ENCODE measurements around the gene EFCAB11. TPM values are rescaled to one million over a fixed set of nuclear protein-coding genes. Genes with fewer than 3 reads are reported as not detected.

The EFCAB11 gene
- total RNA-seq, 1 donor from 2014 or later, result 20.8 TPM

DNA sequence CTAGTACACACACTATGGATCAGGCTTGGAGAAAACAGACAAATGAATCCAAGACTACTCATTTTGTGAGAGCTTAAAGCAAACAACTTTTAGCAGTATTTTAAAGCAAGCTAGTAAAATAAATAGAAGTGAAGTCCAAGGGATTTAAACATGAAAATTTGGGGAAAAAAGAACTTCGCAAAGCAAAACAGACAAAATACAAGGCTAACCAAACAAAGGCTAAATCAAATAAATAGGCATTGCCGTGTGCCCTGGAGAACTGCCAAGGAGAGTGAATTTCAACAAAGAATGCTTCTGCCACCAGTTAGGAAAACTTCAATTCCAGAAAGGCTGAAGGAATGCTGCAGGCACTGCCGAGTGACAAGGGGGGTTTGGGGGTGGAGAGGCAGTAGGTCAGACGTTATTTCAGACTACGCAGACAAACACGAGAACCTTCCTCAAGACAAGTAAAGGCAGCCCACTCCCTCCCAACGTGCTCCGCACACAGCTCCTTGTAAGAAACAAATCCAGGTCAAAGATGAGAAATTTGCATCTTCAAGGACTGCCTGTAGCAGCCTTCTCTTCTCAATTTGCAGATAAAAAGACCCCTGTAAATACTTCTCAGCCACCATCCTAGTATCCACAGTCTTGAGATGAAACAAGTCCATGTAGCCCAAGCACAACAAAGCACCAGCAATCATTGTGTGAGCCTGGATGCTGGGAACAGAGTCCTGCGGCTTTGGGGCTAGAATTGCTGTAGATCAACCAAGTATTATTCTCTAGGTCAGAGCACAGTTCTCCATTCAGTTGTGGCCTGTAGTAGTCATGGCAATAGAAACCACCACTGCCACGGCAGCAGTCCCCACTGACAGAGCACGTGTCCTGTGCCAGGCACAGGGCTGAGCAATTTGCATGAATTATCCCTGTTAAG is 43.3 kb downstream of the EFCAB11 start:
- peaks cover 13% of the 10 kb centered on the region for H3K4me1 Mint-ChIP-seq (ENCODE audit: low read depth)
- H3K4me3 Mint-ChIP-seq (ENCODE audit: low read depth), result no peak overlapping the region
- H3K27me3 Mint-ChIP-seq, result peaks cover 5% of the 10 kb centered on the region
- TF ChIP-seq, protein P1, sequence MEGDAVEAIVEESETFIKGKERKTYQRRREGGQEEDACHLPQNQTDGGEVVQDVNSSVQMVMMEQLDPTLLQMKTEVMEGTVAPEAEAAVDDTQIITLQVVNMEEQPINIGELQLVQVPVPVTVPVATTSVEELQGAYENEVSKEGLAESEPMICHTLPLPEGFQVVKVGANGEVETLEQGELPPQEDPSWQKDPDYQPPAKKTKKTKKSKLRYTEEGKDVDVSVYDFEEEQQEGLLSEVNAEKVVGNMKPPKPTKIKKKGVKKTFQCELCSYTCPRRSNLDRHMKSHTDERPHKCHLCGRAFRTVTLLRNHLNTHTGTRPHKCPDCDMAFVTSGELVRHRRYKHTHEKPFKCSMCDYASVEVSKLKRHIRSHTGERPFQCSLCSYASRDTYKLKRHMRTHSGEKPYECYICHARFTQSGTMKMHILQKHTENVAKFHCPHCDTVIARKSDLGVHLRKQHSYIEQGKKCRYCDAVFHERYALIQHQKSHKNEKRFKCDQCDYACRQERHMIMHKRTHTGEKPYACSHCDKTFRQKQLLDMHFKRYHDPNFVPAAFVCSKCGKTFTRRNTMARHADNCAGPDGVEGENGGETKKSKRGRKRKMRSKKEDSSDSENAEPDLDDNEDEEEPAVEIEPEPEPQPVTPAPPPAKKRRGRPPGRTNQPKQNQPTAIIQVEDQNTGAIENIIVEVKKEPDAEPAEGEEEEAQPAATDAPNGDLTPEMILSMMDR (IDR thresholded peaks at IDR 0.05; ENCODE audit: unreplicated experiment), result no peak
- peaks cover 3% of the 10 kb centered on the region for H3K36me3 Mint-ChIP-seq (ENCODE audit: insufficient read depth)
- no peak overlapping the region for H3K27ac Mint-ChIP-seq
- no peak for DNase-seq (ENCODE audit: low spot score, unreplicated experiment)
- no peaks in the 10 kb centered on the region for H3K9me3 Mint-ChIP-seq (ENCODE audit: low read depth)

DNA sequence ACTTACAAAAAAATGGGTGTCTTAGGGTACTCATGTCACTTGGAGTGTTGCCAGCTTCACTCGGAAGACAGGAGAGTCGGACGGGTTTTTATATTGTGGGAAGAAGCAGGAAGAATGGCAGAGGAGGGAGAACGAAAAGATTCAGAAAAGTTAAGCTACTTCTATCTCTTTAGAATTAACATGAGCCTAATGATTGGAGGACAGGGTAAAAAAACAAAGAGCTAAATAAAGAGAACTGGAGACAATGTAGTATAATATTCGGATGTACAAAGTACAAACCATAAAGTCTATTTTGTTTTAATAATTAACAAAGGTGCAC is 43.9 kb downstream of the EFCAB11 start:
- Mint-ChIP-seq H3K4me1 (ENCODE audit: low read depth) (peaks cover 13% of the 10 kb centered on the region), H3K4me3 (ENCODE audit: low read depth) (no peak overlapping the region), H3K36me3 (ENCODE audit: insufficient read depth) (peaks cover 3% of the 10 kb centered on the region), H3K27ac (no peak overlapping the region), H3K27me3 (peaks cover 5% of the 10 kb centered on the region), H3K9me3 (ENCODE audit: low read depth) (no peaks in the 10 kb centered on the region)
- TF ChIP-seq, protein P1 (IDR thresholded peaks at IDR 0.05; ENCODE audit: unreplicated experiment), result no peak
- DNase-seq (ENCODE audit: low spot score, unreplicated experiment), result no peak

GRCh38 chr14:89909586-89909985 is 44.9 kb downstream of the EFCAB11 start:
- TF ChIP-seq, protein P1 (IDR thresholded peaks at IDR 0.05; ENCODE audit: unreplicated experiment), result no peak
- no peak overlapping the region for H3K4me3 Mint-ChIP-seq (ENCODE audit: low read depth)
- H3K36me3 Mint-ChIP-seq (ENCODE audit: insufficient read depth), result peaks cover 3% of the 10 kb centered on the region
- DNase-seq (ENCODE audit: low spot score, unreplicated experiment), result no peak
- H3K9me3 Mint-ChIP-seq (ENCODE audit: low read depth), result no peaks in the 10 kb centered on the region
- no peak overlapping the region for H3K27ac Mint-ChIP-seq
- peaks cover 5% of the 10 kb centered on the region for H3K27me3 Mint-ChIP-seq
- H3K4me1 Mint-ChIP-seq (ENCODE audit: low read depth), result peaks cover 12% of the 10 kb centered on the region

- no peak overlapping the region for H3K27ac Mint-ChIP-seq
- peaks cover 3% of the 10 kb centered on the region for H3K36me3 Mint-ChIP-seq (ENCODE audit: insufficient read depth)
- no peak for DNase-seq (ENCODE audit: low spot score, unreplicated experiment)
- H3K27me3 Mint-ChIP-seq, result peaks cover 5% of the 10 kb centered on the region
- peaks cover 12% of the 10 kb centered on the region for H3K4me1 Mint-ChIP-seq (ENCODE audit: low read depth)
- TF ChIP-seq, protein P1 (IDR thresholded peaks at IDR 0.05; ENCODE audit: unreplicated experiment), result no peak
- H3K4me3 Mint-ChIP-seq (ENCODE audit: low read depth), result no peak overlapping the region
- no peaks in the 10 kb centered on the region for H3K9me3 Mint-ChIP-seq (ENCODE audit: low read depth)
Observed at GRCh38 chr14:89908712-89909450, 45.6 kb downstream of the EFCAB11 start.

DNA sequence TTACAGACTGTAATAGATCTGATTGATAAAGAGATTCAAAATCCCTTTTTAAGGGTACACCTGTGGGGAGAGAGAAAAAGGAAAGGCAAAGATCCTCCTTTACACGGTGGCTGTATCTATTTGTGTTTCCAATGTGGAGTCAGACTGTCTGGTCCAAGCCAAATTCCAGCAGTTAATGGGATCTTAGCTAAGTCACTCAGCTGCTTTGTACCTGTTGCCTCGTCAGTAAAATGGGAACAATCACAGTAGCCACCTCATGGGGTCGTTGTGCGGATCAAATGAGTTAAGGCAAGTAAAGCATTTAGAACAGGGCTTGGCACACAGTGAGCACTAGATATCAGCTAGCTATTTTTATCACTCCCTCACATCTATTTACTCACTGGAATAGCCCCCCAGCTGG is 46.9 kb downstream of the EFCAB11 start:
- no peaks in the 10 kb centered on the region for H3K9me3 Mint-ChIP-seq (ENCODE audit: low read depth)
- H3K27me3 Mint-ChIP-seq, result peaks cover 5% of the 10 kb centered on the region
- TF ChIP-seq, protein P1 (IDR thresholded peaks at IDR 0.05; ENCODE audit: unreplicated experiment), result no peak
- peaks cover 3% of the 10 kb centered on the region for H3K36me3 Mint-ChIP-seq (ENCODE audit: insufficient read depth)
- no peak overlapping the region for H3K27ac Mint-ChIP-seq
- no peak overlapping the region for H3K4me3 Mint-ChIP-seq (ENCODE audit: low read depth)
- DNase-seq (ENCODE audit: low spot score, unreplicated experiment), result no peak
- peaks cover 12% of the 10 kb centered on the region for H3K4me1 Mint-ChIP-seq (ENCODE audit: low read depth)
